Endothelial cell of umbilical vein (primary cell): ENCODE data around the gene ADPGK.

Experiments
- CTCF ChIP-seq, 2 donors: IDR thresholded peaks; 1 replicate in 1 of 2; 2 replicates in 1 of 2; pipeline ENCODE4 v1.5.1; 2011; ENCODE audit warnings: low read length in 2 of 2, mild to moderate bottlenecking in 2 of 2, moderate library complexity in 2 of 2, control low read depth in 1 of 2, inconsistent platforms in 1 of 2, low read depth in 1 of 2; ENCODE audit not compliant: insufficient read depth in 1 of 2; ENCODE audit errors: extremely low read depth in 1 of 2
- EZH2 ChIP-seq: IDR thresholded peaks from 2 replicates; pipeline ENCODE4 v1.6.1; 2012; ENCODE audit warnings: borderline replicate concordance, low read depth, mild to moderate bottlenecking, moderate library complexity, low read length, inconsistent platforms; ENCODE audit not compliant: severe bottlenecking
- FOS ChIP-seq: IDR thresholded peaks from 2 replicates; pipeline ENCODE4 v1.6.1; 2011; ENCODE audit warnings: mild to moderate bottlenecking, low read length, moderate library complexity, borderline replicate concordance; ENCODE audit not compliant: insufficient read depth
- GATA2 ChIP-seq: IDR thresholded peaks from 2 replicates; pipeline ENCODE4 v1.7.0; 2011; ENCODE audit warnings: low read depth, mild to moderate bottlenecking, moderate library complexity, mixed read lengths, low read length; ENCODE audit not compliant: insufficient read length, insufficient read depth
- JUN ChIP-seq: IDR thresholded peaks from 2 replicates; pipeline ENCODE4 v1.6.1; 2011; ENCODE audit warnings: borderline replicate concordance, low read depth; ENCODE audit not compliant: insufficient read length, insufficient read depth
- MAX ChIP-seq: IDR thresholded peaks from 2 replicates; pipeline ENCODE4 v1.6.1; 2011; ENCODE audit not compliant: insufficient read depth, insufficient read length
- MYC ChIP-seq: IDR thresholded peaks from one replicate; pipeline ENCODE4 v1.6.1; 2011; ENCODE audit warnings: mild to moderate bottlenecking, low read depth, low read length
- POLR2A ChIP-seq: IDR thresholded peaks from 2 replicates; pipeline ENCODE4 v1.6.1; 2012; ENCODE audit warnings: low read depth, mild to moderate bottlenecking, control low read depth, low read length
- POLR2AphosphoS5 ChIP-seq: IDR thresholded peaks from 2 replicates; pipeline ENCODE4 v1.6.1; 2012; ENCODE audit warnings: low read depth, mild to moderate bottlenecking, control low read depth, low read length, moderate library complexity; ENCODE audit not compliant: insufficient read depth

GRCh38 chr15:72792431-72792830, 8.9 kb upstream of the ADPGK start:
- no peak for TF ChIP-seq POLR2AphosphoS5
- no peak for TF ChIP-seq POLR2A
- no peak for TF ChIP-seq CTCF (IDR thresholded peaks at IDR 0.05; ENCODE audit: extremely low read depth in 1 of 2, insufficient read depth in 1 of 2, low read depth in 1 of 2, low read length in 2 of 2)
- TF ChIP-seq MYC = no peak
- TF ChIP-seq MAX = no peak
- no peak for TF ChIP-seq EZH2
- TF ChIP-seq JUN = no peak
- TF ChIP-seq GATA2 = no peak
- no peak for TF ChIP-seq FOS
